ENCODE results near the gene AP2B1. TPM values are rescaled to one million over a fixed set of nuclear protein-coding genes. Genes with fewer than 3 reads are reported as not detected.

The AP2B1 gene
- total RNA-seq, 2 donors from 2014 or later: 255 to 258 TPM

DNA sequence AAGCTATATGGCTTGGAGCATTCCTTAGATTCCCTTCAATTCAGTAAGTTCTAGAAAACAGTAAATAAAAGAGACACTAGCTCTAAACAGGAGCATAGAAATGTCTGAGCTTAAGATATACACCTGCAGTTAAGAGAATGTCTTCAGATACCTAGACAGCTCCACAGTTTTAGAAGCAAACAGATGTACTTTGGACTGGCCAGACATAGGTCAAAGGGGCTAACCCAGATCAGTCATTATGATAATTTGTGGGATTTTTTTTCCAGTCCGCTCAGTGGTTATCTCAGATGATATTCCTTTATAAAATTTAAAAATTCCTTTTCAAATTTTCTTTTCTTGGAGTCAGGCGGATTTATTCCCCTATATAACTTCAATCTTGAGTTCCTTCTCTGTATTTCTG is 78.5 kb downstream of the AP2B1 start:
- Histone ChIP-seq H3K27me3 (ENCODE audit: control insufficient read depth, insufficient read depth, low read length, poor library complexity, severe bottlenecking) (no peaks in the 10 kb centered on the region), H3K4me3 (ENCODE audit: low read length) (no peak overlapping the region), H3K36me3 (ENCODE audit: control insufficient read depth, insufficient read depth, low read length) (peaks cover 73% of the 10 kb centered on the region), H3K27ac (ENCODE audit: low read depth, low read length) (no peak overlapping the region), H3K4me1 (ENCODE audit: control insufficient read depth, insufficient read depth, low read length) (no peaks in the 10 kb centered on the region), H3K9me3 (ENCODE audit: control insufficient read depth, low read length) (no peaks in the 10 kb centered on the region), H3K9ac (ENCODE audit: extremely low read depth, low read length, poor library complexity, severe bottlenecking) (no peak overlapping the region)
- H3K27ac Mint-ChIP-seq: no peak overlapping the region
- no peaks in the 10 kb centered on the region for H3K9me3 Mint-ChIP-seq
- TF ChIP-seq CTCF (conservative IDR thresholded peaks at IDR 0.05): no peak
- peaks cover 54% of the 10 kb centered on the region for H3K36me3 Mint-ChIP-seq (ENCODE audit: low read depth)
- WGBS, 2 experiments (ENCODE audit: insufficient coverage in 1 of 2, insufficient read length in 1 of 2): 88 to 100% methylated on average over 1 to 2 of the region's 2 CpGs
- H3K4me1 Mint-ChIP-seq: peaks cover 13% of the 10 kb centered on the region
- no peaks in the 10 kb centered on the region for H3K27me3 Mint-ChIP-seq (ENCODE audit: insufficient read depth)
- H3K4me3 Mint-ChIP-seq: no peak overlapping the region
- no peak for DNase-seq

DNA sequence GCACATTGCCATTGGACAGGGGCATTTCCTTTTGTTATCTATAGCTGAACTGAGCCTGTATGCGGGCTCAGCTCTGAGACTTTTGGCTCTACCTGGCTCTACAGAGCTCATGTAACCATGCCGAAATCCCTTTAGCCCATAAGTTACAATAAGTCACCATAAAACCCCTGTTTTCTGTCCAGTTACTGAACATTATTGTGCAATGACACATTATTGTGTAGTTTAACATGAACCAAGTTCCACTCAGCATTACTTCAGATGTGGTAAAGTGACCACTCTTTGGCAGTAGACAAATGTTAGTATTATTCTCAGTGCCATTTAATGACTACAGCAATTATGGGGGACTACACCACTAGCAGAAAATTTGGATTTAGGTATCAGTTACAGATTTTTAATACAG is 78.9 kb downstream of the AP2B1 start:
- WGBS, 2 experiments (ENCODE audit: insufficient coverage in 1 of 2, insufficient read length in 1 of 2): 0 to 46% methylated on average over 1 to 2 of the region's 2 CpGs
- H3K4me1 ChIP-seq (ENCODE audit: control insufficient read depth, insufficient read depth, low read length): no peaks in the 10 kb centered on the region
- H3K36me3 ChIP-seq (ENCODE audit: control insufficient read depth, insufficient read depth, low read length): peaks cover 73% of the 10 kb centered on the region
- no peak overlapping the region for H3K9ac ChIP-seq (ENCODE audit: extremely low read depth, low read length, poor library complexity, severe bottlenecking)
- Mint-ChIP-seq H3K4me3 (no peak overlapping the region), H3K4me1 (peaks cover 13% of the 10 kb centered on the region), H3K27me3 (ENCODE audit: insufficient read depth) (no peaks in the 10 kb centered on the region), H3K27ac (no peak overlapping the region), H3K9me3 (no peaks in the 10 kb centered on the region), H3K36me3 (ENCODE audit: low read depth) (peaks cover 54% of the 10 kb centered on the region)
- H3K27ac ChIP-seq (ENCODE audit: low read depth, low read length): no peak overlapping the region
- DNase-seq: no peak
- TF ChIP-seq CTCF (conservative IDR thresholded peaks at IDR 0.05): no peak
- H3K4me3 ChIP-seq (ENCODE audit: low read length): no peak overlapping the region
- H3K27me3 ChIP-seq (ENCODE audit: control insufficient read depth, insufficient read depth, low read length, poor library complexity, severe bottlenecking): no peaks in the 10 kb centered on the region
- H3K9me3 ChIP-seq (ENCODE audit: control insufficient read depth, low read length): no peaks in the 10 kb centered on the region

GRCh38 chr17:35666967-35667532 is 79.9 kb downstream of the AP2B1 start:
- Histone ChIP-seq H3K4me1 (ENCODE audit: control insufficient read depth, insufficient read depth, low read length) (no peaks in the 10 kb centered on the region), H3K27ac (ENCODE audit: low read depth, low read length) (no peak overlapping the region), H3K9ac (ENCODE audit: extremely low read depth, low read length, poor library complexity, severe bottlenecking) (no peak overlapping the region), H3K27me3 (ENCODE audit: control insufficient read depth, insufficient read depth, low read length, poor library complexity, severe bottlenecking) (no peaks in the 10 kb centered on the region), H3K36me3 (ENCODE audit: control insufficient read depth, insufficient read depth, low read length) (peaks cover 73% of the 10 kb centered on the region), H3K4me3 (ENCODE audit: low read length) (no peak overlapping the region), H3K9me3 (ENCODE audit: control insufficient read depth, low read length) (no peaks in the 10 kb centered on the region)
- no peak for TF ChIP-seq CTCF (conservative IDR thresholded peaks at IDR 0.05)
- peaks cover 57% of the 10 kb centered on the region for H3K36me3 Mint-ChIP-seq (ENCODE audit: low read depth)
- no peaks in the 10 kb centered on the region for H3K9me3 Mint-ChIP-seq
- peaks cover 13% of the 10 kb centered on the region for H3K4me1 Mint-ChIP-seq
- no peaks in the 10 kb centered on the region for H3K27me3 Mint-ChIP-seq (ENCODE audit: insufficient read depth)
- 92 to 100% methylated on average over 1 of the region's 2 CpGs for WGBS, 2 experiments (ENCODE audit: insufficient coverage in 1 of 2, insufficient read length in 1 of 2)
- H3K4me3 Mint-ChIP-seq: no peak overlapping the region
- DNase-seq: no peak
- no peak overlapping the region for H3K27ac Mint-ChIP-seq
